ENCODE results near the gene TNFRSF21.

The TNFRSF21 gene

DNA sequence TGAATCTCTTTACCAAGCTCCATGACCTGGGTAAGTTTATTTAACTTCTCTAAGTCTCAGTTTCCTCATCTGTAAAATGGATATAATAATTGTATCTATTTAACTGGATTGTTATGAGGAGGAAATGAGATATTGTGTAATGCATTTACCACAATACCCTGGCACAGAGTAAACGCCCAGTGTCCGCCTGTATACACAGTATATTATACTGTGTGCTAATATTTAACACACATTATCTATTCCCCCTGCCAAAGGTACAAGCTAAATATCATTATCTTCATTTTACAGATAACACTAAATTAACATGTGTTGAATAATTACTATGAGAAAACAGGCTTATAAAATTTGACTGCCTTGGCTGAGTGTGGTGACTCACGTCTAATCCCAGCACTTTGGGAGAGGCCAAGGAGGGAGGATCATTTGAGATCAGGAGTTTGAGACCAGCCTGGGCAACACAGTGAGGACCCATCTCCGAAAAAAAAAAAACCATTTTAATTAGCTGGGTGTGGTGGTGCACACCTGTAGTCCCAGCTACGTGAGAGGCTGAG, 38.7 kb upstream of the TNFRSF21 start:
- H2AFZ ChIP-seq (ENCODE audit: low read length): no peak overlapping the region
- no peak overlapping the region for H3K4me3 ChIP-seq (ENCODE audit: low read length, poor library complexity, severe bottlenecking)
- H3K9me3 ChIP-seq (ENCODE audit: insufficient read depth, low read depth, low read length): no peaks in the 10 kb centered on the region
- peaks cover 7% of the 10 kb centered on the region for H3K4me1 ChIP-seq (ENCODE audit: insufficient read depth, low read length, poor library complexity, severe bottlenecking)
- no peaks in the 10 kb centered on the region for H3K27me3 ChIP-seq (ENCODE audit: insufficient read depth, low read length, poor library complexity, severe bottlenecking)
- H3K79me2 ChIP-seq (ENCODE audit: insufficient read depth, low read length): no peaks in the 10 kb centered on the region
- TF ChIP-seq, protein P1, sequence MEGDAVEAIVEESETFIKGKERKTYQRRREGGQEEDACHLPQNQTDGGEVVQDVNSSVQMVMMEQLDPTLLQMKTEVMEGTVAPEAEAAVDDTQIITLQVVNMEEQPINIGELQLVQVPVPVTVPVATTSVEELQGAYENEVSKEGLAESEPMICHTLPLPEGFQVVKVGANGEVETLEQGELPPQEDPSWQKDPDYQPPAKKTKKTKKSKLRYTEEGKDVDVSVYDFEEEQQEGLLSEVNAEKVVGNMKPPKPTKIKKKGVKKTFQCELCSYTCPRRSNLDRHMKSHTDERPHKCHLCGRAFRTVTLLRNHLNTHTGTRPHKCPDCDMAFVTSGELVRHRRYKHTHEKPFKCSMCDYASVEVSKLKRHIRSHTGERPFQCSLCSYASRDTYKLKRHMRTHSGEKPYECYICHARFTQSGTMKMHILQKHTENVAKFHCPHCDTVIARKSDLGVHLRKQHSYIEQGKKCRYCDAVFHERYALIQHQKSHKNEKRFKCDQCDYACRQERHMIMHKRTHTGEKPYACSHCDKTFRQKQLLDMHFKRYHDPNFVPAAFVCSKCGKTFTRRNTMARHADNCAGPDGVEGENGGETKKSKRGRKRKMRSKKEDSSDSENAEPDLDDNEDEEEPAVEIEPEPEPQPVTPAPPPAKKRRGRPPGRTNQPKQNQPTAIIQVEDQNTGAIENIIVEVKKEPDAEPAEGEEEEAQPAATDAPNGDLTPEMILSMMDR (conservative IDR thresholded peaks at IDR 0.05; ENCODE audit: low read length): no peak
- no peak for TF ChIP-seq EZH2phosphoT487 (IDR thresholded peaks at IDR 0.05; ENCODE audit: borderline replicate concordance)
- no peaks in the 10 kb centered on the region for H3K36me3 ChIP-seq (ENCODE audit: insufficient read depth, low read length)
- H3F3A ChIP-seq (ENCODE audit: low read depth): no peaks in the 10 kb centered on the region
- no peaks in the 10 kb centered on the region for H4K20me1 ChIP-seq (ENCODE audit: insufficient read depth, low read length, poor library complexity, severe bottlenecking)
- no peaks in the 10 kb centered on the region for H3K9me2 ChIP-seq (replicated peaks; ENCODE audit: low read depth, low read length)
- no peak overlapping the region for H3K4me2 ChIP-seq (ENCODE audit: low read depth, low read length, poor library complexity, severe bottlenecking)
- H3K9ac ChIP-seq (ENCODE audit: low read depth, low read length, poor library complexity, severe bottlenecking): no peak overlapping the region

DNA sequence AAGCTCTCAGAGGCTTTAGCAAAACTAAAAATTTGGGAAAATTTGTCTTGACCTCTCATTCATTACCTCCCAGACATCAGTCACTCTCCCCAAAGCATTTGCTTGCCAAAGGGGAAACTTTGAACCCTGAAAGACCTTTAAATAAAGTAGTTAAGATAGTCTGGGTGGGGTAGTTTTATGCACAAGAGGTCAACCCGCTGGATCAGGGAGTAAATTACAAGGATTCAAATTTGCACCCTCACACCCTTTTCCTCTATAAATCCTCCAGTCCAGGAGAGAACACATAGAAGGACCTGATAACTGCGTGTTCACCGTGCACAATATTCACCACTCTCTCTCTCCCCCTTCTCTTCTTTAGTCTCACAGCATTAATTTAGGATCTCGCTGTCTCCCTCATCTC, 36.1 kb upstream of the TNFRSF21 start:
- Histone ChIP-seq H3K36me3 (ENCODE audit: insufficient read depth, low read length) (no peaks in the 10 kb centered on the region), H3K9ac (ENCODE audit: low read depth, low read length, poor library complexity, severe bottlenecking) (no peak overlapping the region), H3K27me3 (ENCODE audit: insufficient read depth, low read length, poor library complexity, severe bottlenecking) (no peaks in the 10 kb centered on the region), H3F3A (ENCODE audit: low read depth) (no peaks in the 10 kb centered on the region), H3K4me1 (ENCODE audit: insufficient read depth, low read length, poor library complexity, severe bottlenecking) (no peaks in the 10 kb centered on the region), H3K79me2 (ENCODE audit: insufficient read depth, low read length) (no peaks in the 10 kb centered on the region), H2AFZ (ENCODE audit: low read length) (no peak overlapping the region), H3K4me2 (ENCODE audit: low read depth, low read length, poor library complexity, severe bottlenecking) (no peak overlapping the region), H4K20me1 (ENCODE audit: insufficient read depth, low read length, poor library complexity, severe bottlenecking) (no peaks in the 10 kb centered on the region), H3K9me2 (replicated peaks; ENCODE audit: low read depth, low read length) (no peaks in the 10 kb centered on the region), H3K4me3 (ENCODE audit: low read length, poor library complexity, severe bottlenecking) (no peak overlapping the region), H3K9me3 (ENCODE audit: insufficient read depth, low read depth, low read length) (no peaks in the 10 kb centered on the region)
- no peak for TF ChIP-seq EZH2phosphoT487 (IDR thresholded peaks at IDR 0.05; ENCODE audit: borderline replicate concordance)
- TF ChIP-seq, protein P1 (conservative IDR thresholded peaks at IDR 0.05; ENCODE audit: low read length): no peak

DNA sequence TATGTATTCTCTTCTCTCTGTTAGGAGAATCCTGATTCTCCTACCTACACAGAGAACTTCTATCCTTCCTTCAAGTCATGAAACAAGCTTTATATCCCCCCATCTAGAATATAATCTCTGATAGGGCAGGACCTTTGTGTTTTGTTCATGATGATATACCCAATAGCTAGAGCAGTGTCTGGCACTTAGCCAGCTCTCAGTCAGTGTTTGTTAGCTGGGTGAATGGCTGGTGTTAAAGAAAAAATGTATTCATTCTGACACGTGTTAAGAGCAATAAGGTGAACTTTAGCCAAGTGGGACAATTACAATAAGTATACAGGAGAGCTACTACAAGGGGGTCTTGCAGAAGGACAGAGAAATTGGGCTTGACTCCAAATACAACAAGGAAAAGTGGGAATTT, 34.3 kb upstream of the TNFRSF21 start:
- TF ChIP-seq, protein P1 (conservative IDR thresholded peaks at IDR 0.05; ENCODE audit: low read length): no peak
- no peak for TF ChIP-seq EZH2phosphoT487 (IDR thresholded peaks at IDR 0.05; ENCODE audit: borderline replicate concordance)
- Histone ChIP-seq H2AFZ (ENCODE audit: low read length) (no peak overlapping the region), H3K9me3 (ENCODE audit: insufficient read depth, low read depth, low read length) (no peaks in the 10 kb centered on the region), H3K4me2 (ENCODE audit: low read depth, low read length, poor library complexity, severe bottlenecking) (no peak overlapping the region), H3K4me1 (ENCODE audit: insufficient read depth, low read length, poor library complexity, severe bottlenecking) (no peaks in the 10 kb centered on the region), H3K27me3 (ENCODE audit: insufficient read depth, low read length, poor library complexity, severe bottlenecking) (no peaks in the 10 kb centered on the region), H3K36me3 (ENCODE audit: insufficient read depth, low read length) (no peaks in the 10 kb centered on the region), H3K9me2 (replicated peaks; ENCODE audit: low read depth, low read length) (no peaks in the 10 kb centered on the region), H3K9ac (ENCODE audit: low read depth, low read length, poor library complexity, severe bottlenecking) (no peak overlapping the region), H3K4me3 (ENCODE audit: low read length, poor library complexity, severe bottlenecking) (no peak overlapping the region), H4K20me1 (ENCODE audit: insufficient read depth, low read length, poor library complexity, severe bottlenecking) (no peaks in the 10 kb centered on the region), H3K79me2 (ENCODE audit: insufficient read depth, low read length) (no peaks in the 10 kb centered on the region), H3F3A (ENCODE audit: low read depth) (no peaks in the 10 kb centered on the region)
